ENCODE measurements around the gene DCC. TPM values are rescaled to one million over a fixed set of nuclear protein-coding genes. Genes with fewer than 3 reads are reported as not detected.

Gene DCC
- total and polyA plus RNA-seq, 9 donors, result under 0.01 to 0.77 (median 0.30) TPM; not detected in 3

- Histone ChIP-seq H3K4me3 (no peak overlapping the region), H3K9me3 (no peaks in the 10 kb centered on the region), H3K27me3 (no peaks in the 10 kb centered on the region), H3K27ac (no peak overlapping the region), H3K4me1 (ENCODE audit: insufficient read depth) (no peaks in the 10 kb centered on the region), H3K36me3 (no peaks in the 10 kb centered on the region)
- intact Hi-C loops (cut with DNase I), result no loop called here
- TF ChIP-seq CTCF (IDR thresholded peaks at IDR 0.05) (no peak), POLR2A (IDR thresholded peaks at IDR 0.05) (no peak)
- no peak for DNase-seq
These were observed 93.8 kb downstream of the DCC start for GRCh38 chr18:52433797-52434196.

- Histone ChIP-seq H3K27me3 (no peaks in the 10 kb centered on the region), H3K4me3 (no peak overlapping the region), H3K27ac (no peak overlapping the region), H3K9me3 (no peaks in the 10 kb centered on the region), H3K4me1 (ENCODE audit: insufficient read depth) (no peaks in the 10 kb centered on the region), H3K36me3 (no peaks in the 10 kb centered on the region)
- intact Hi-C loops (cut with DNase I), result no loop called here
- DNase-seq, result no peak
- 74 to 77% (median 76%) methylated on average over 7 of the region's 7 CpGs for WGBS, 3 donors
- TF ChIP-seq POLR2A (IDR thresholded peaks at IDR 0.05), result no peak
- TF ChIP-seq CTCF (IDR thresholded peaks at IDR 0.05), result no peak
These were observed 95.3 kb downstream of the DCC start for GRCh38 chr18:52435301-52435700.

GRCh38 chr18:52437161-52437560, 97.2 kb downstream of the DCC start:
- no peak overlapping the region for H3K27ac ChIP-seq
- intact Hi-C loops (cut with DNase I), result no loop called here
- H3K9me3 ChIP-seq, result no peaks in the 10 kb centered on the region
- H3K36me3 ChIP-seq, result no peaks in the 10 kb centered on the region
- DNase-seq, result no peak
- no peaks in the 10 kb centered on the region for H3K4me1 ChIP-seq (ENCODE audit: insufficient read depth)
- no peaks in the 10 kb centered on the region for H3K27me3 ChIP-seq
- H3K4me3 ChIP-seq, result no peak overlapping the region
- TF ChIP-seq POLR2A (IDR thresholded peaks at IDR 0.05), result no peak
- no peak for TF ChIP-seq CTCF (IDR thresholded peaks at IDR 0.05)
- no peak for TF ChIP-seq EP300 (IDR thresholded peaks at IDR 0.05)

GRCh38 chr18:52439457-52439856, 99.5 kb downstream of the DCC start:
- no peaks in the 10 kb centered on the region for H3K4me1 ChIP-seq (ENCODE audit: insufficient read depth)
- H3K36me3 ChIP-seq, result no peaks in the 10 kb centered on the region
- no peak overlapping the region for H3K4me3 ChIP-seq
- 58 to 64% (median 62%) methylated on average over 4 of the region's 4 CpGs for WGBS, 3 donors
- H3K27ac ChIP-seq, result no peak overlapping the region
- intact Hi-C loops (cut with DNase I), result no loop called here
- DNase-seq, result no peak
- no peaks in the 10 kb centered on the region for H3K27me3 ChIP-seq
- no peak for TF ChIP-seq CTCF (IDR thresholded peaks at IDR 0.05)
- TF ChIP-seq EP300 (IDR thresholded peaks at IDR 0.05), result no peak
- no peak for TF ChIP-seq POLR2A (IDR thresholded peaks at IDR 0.05)
- H3K9me3 ChIP-seq, result no peaks in the 10 kb centered on the region

GRCh38 chr18:52441794-52442193, 101.8 kb downstream of the DCC start:
- Histone ChIP-seq H3K27ac (no peak overlapping the region), H3K4me3 (no peak overlapping the region), H3K36me3 (no peaks in the 10 kb centered on the region), H3K27me3 (no peaks in the 10 kb centered on the region), H3K9me3 (no peaks in the 10 kb centered on the region), H3K4me1 (ENCODE audit: insufficient read depth) (no peaks in the 10 kb centered on the region)
- intact Hi-C loops (cut with DNase I), result no loop called here
- DNase-seq, result no peak
- TF ChIP-seq EP300 (IDR thresholded peaks at IDR 0.05) (no peak), POLR2A (IDR thresholded peaks at IDR 0.05) (no peak), CTCF (IDR thresholded peaks at IDR 0.05) (no peak)
